ENCODE results near the gene CAMK1D. TPM values are rescaled to one million over a fixed set of nuclear protein-coding genes. Genes with fewer than 3 reads are reported as not detected.
"Not testable (repeated sequence)": the region's sequence is repeated elsewhere in the genome, so short reads cannot be mapped to it uniquely, and the experiment has no call there.

Gene CAMK1D
- total RNA-seq, 1 donor from 2014 or later = 17.6 TPM

- intact Hi-C loops (cut with micrococcal nuclease) = no loop called here
Measured at GRCh38 chr10:12423896-12424295, 74.5 kb downstream of the CAMK1D start.

- intact Hi-C loops (cut with micrococcal nuclease) = no loop called here
Measured at GRCh38 chr10:12427276-12427675, 77.9 kb downstream of the CAMK1D start.

DNA sequence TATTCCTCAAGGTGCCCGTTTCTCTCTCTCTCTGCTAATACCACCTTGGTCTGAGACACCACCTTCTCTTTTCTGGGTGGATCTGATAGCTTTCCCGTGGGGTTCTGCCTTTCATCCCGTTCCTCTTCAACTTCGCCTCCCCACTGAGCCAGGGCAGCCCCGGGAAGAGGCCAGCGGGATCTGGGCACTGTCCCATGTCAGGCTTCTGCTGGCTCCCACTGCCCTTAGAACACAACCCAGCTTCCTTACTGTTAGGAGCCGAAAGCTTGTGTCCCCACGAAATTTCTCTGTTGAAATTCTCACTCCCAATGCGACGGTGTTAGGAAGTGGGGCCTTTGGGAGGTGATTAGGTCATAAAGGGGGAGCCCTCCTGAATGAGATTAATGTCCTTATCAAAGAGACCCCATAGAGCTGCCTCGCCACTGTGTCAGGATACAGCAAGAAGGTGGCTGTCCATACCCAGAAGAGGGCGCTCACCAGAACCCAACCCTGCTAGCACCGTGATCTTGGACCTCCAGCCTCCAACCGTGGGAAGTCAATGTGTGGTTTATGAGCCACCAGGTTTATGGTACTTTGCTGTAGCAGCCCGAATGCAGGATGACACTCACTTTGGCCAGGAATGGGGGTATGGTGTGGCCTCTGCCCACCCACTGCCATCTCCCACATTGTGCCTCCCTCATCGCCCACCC, 79.2 kb downstream of the CAMK1D start:
- intact Hi-C loops (cut with micrococcal nuclease) = no loop called here

DNA sequence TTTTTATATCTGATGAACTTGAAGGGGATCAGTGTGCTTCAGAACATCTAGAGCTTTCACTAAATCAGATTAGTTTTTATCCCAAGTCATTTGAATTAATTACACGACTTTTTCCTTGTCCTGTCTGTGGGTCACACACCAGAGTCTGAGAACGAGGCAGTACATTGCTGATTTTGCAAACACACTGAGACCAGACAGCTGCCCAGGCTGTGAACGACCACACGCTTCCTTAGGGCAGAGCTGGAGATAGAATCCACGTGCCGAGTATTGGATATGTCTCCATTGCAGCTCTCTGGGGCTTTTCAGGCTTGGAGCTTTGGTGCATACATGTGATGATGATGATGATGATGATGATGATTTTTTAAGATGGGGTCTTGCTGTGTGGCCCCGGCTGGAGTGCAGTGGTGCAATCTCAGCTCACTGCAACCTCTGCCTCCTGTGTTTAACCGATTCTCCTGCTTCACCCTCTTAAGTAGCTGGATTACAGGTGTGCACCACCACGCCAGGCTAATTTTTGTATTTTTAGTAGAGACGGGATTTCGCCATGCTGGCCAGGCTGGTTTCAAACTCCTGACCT, 81.1 kb downstream of the CAMK1D start:
- intact Hi-C loops (cut with micrococcal nuclease) = no loop called here

DNA sequence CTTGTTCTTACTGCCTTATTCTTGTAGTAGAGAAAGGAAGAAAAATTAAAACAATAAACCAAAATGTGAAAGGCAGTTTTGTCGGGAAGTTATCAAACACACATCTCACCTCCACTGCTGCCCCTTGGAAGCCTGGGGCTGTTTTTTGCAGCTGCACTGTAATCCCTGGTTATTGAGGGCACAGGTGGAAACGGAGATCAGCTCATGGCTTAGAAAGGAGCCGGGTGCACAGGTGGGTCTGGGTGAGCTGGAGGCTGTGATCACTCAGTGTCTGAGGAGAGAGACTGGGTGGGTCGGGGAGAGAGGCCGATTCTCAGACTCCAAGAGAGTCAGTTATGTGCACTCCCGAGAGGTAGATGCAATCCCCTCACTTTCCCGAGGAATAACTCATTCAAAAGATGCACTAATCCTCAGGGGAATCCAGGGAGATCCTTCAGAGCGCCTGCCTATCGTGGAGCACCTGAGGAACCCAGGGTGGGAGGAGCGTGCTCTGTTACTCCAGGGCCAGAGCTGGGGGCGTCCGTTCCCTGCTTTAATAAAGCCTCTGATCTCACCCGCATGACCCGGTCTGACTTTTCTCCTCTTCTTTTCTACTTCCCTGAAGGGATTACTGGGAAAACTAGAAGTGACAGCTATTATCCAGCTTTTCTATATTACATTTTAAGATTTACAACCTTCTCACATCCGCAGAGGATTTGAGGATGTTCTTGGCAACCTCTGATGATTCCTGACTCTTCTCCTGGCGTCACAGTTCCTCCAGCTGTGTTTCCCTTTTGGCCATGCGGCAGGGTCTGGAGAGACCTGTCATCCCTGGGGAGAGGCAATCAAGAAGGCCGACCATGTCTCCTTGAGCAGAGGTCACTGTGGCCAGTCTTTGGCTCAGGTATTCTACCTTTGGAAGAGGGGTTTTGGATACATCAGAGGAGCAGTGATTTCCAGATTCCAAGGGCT, 82.1 kb downstream of the CAMK1D start:
- intact Hi-C loops (cut with micrococcal nuclease) = no loop called here

DNA sequence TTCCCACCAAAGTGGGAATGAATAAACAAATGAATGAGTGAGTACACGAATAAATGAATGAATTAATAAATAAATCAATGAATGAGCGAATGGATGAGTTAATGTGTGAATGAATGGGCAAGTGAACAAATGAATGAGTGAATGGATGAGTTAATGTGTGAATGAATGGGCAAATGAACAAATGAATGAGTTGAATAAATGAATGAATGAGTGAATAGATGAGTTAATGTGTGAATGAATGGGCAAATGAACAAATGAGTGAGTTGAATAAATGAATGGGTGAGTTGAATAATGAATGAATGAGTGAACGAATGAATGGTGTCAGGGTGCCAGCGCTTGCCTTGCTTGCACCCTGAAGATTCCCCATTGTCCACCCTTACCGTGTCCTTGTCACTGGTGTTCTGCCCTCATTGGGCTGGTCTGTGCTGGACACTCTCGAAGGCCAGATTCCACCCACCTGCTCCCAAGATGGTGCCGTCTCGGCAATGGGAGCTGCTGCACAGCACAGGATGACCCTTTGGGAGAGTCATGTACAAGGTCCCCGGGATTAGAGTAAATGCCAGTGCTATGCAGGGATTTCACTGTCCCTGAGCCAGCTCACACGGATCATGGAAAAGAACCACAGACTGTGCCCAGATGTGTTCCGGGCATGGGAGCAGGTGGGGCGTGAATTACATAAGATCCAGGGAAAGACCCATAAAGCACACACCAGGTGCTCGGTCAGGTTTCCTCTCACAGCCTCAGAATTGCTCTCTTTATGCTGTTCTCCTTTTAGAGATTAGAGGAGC, 83.2 kb downstream of the CAMK1D start:
- intact Hi-C loops (cut with micrococcal nuclease) = no loop called here

DNA sequence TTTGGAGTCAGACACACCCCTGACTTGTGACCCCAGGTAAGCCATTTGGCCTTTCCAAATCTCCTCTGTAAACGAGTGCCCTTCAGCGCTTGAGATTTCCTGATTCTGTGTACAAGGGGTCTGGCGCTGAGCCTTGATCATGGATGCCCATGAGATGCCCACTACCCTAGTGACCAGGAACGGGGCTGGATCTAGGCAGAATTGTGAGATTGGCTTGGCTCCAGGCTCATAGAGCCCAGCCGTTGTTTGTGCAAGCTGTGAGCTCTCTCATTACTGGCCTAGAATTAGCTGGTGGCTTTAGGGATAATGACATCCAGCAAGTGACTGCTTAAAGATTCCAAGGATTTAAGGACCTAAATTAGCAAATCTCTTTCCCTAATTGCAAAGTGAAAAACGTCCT, 84.9 kb downstream of the CAMK1D start:
- intact Hi-C loops (cut with micrococcal nuclease) = no loop called here

GRCh38 chr10:12434677-12435076, 85.3 kb downstream of the CAMK1D start:
- intact Hi-C loops (cut with micrococcal nuclease) = not testable (repeated sequence)

- intact Hi-C loops (cut with micrococcal nuclease) = no loop called here
Measured at GRCh38 chr10:12435348-12435747, 86.0 kb downstream of the CAMK1D start.

DNA sequence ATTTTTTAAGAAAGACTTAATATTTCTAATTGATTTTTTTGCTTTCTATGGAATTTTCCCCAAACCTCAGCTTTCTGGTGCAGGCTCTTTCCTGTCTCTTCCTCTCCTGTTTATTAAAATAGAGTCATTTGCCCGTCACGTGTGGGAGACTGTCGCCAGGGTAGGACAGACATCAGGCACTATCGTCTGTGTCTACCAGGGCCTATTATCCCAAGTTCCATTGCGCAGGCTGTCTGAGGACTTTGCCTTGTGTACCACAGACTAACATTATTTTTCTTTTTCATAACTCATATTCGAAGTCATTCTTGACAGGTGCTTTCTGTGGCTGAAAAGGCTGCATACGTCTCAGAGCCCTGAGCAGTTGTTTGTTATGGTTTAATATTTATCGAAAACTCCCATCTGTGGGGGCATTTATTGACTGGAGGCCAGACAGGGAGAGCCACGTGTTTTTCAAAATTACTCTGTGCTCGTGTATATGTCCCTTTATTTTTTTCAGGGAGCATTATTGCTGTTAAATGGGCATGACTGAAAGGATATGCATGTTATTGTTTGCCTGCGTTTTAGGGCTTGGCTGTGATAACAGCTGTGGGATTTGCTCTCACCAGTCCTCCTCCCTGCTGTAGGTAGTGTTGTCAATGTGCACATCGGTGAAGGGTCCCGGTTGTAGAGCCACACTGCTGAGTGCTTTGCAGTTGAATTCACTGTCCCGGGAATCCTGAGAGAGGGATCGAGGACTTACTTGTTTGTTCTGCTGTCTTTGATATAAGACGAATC, 89.8 kb downstream of the CAMK1D start:
- intact Hi-C loops (cut with micrococcal nuclease) = no loop called here

GRCh38 chr10:12439767-12440166, 90.4 kb downstream of the CAMK1D start:
- intact Hi-C loops (cut with micrococcal nuclease) = not testable (repeated sequence)

DNA sequence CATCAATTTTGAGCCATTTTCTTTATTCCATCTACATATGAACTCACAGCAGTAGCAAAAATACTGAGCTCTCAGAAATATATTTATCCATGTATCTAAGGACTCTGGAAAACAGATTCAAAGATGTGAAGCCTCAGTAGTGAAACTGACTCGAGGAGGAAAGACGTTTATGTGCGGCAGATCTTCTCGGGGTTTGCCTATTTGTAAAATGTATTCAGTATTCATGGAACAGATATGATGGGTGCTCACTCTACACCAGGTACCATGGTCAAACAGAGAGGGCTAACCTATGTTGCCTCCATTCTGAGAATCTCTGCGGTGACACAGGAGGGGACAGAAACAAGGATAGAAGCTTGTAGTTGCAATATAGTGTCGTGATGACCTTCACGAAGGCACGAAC, 93.7 kb downstream of the CAMK1D start:
- intact Hi-C loops (cut with micrococcal nuclease) = no loop called here

- intact Hi-C loops (cut with micrococcal nuclease) = no loop called here
Measured at GRCh38 chr10:12444981-12445700, 95.8 kb downstream of the CAMK1D start.

GRCh38 chr10:12445701-12446334, 96.5 kb downstream of the CAMK1D start:
- intact Hi-C loops (cut with micrococcal nuclease) = no loop called here

GRCh38 chr10:12448340-12448728, 99.0 kb downstream of the CAMK1D start:
- intact Hi-C loops (cut with micrococcal nuclease) = loop anchor here (1.0 to 2.0 kb wide), 9 partner anchors 44 to 650 kb away; partner anchors contain the start of genes CAMK1D, CDC123 and DHTKD1

- intact Hi-C loops (cut with micrococcal nuclease) = loop anchor here (1.0 to 2.0 kb wide), 14 partner anchors 36 to 650 kb away; partner anchors contain the start of genes CAMK1D, CDC123 and DHTKD1
Measured at GRCh38 chr10:12448729-12449391, 99.5 kb downstream of the CAMK1D start.

- intact Hi-C loops (cut with micrococcal nuclease) = loop anchor here (5.0 kb wide), 1 partner anchor 47 kb away; no protein-coding TSS in a partner anchor
Measured at GRCh38 chr10:12455318-12455717, 106.0 kb downstream of the CAMK1D start.

DNA sequence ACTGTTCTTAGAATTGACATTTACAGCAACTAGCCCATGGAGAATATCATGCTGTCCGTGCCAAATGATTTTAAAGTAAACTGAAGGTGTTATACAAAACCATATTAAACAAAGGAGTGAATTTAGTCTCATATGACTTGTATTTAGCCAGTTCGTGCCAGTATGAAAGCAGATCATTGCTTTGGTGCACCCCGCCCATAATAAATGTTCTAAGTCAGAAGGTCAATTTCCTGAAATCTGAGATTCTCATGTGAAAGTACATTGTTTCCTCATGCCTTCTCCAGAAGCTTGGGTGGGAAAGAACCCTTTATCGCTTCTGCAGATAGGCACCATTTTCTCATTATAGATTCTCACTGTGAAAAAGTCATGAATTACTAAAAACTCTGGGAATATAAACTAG, 106.4 kb downstream of the CAMK1D start:
- intact Hi-C loops (cut with micrococcal nuclease) = loop anchor here (5.0 kb wide), 1 partner anchor 47 kb away; no protein-coding TSS in a partner anchor

All from T-helper 1 cell treated with Interleukin-12 subunit alpha and Interleukin-12 subunit beta and Interleukin-4 antibody, amounts not matched to agents 30 ng/mL and 1 ng/mL, for 36 hours (primary cell).